ELR (cell line): Measurements from ENCODE around the gene ANKRD10.
"Not testable (repeated sequence)": the region's sequence is repeated elsewhere in the genome, so short reads cannot be mapped to it uniquely, and the experiment has no call there.

Experiments used
- DNase-seq: peaks from one replicate; pipeline ENCODE4 v3.0.0-alpha.2; 2015; ENCODE audit warnings: low read depth

The ANKRD10 gene

DNA sequence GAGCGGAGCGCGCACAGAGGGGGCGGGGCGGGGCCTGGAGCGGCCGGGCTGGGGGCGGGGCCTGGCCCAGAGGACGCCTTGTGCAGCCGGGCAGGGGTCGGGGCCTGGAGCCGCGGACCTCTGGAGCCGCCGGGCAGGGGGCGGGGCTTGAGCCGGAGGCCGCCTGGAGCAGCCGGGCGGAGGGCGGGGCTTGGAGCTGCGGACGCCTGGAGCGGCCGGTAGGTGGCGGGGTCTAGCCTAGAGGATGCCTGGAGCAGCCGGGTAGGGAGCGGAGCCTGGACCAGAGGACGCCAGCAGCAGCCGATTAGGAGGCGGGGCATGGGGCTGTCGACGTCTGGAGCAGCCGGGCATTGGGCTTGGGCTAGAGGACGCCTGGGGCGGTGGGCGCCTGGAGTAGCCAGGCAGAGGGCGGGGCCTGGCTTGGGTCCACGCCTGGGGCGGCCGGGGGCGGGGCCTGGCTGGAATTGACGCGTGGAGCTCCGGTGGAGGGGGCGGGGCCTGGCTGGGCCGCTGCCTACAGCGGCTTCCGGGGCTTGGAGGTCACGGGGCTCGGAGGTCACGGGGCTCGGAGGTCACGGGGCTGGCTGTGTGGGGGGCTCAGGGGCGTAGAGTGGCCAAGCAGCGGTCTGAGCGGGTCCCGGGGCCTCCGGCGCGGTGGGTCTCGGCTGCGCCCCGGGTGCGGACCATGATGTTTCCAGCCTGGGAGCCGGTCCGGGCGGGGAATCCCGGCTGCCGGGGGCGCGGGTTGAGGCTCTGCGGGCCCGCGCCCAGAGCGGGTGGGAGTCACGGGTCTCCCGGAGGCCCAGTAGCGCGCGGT lies at the start of gene ANKRD10:
Gene ANKRD10, minus strand, starts transcription at position 13 of the 817 bp plus-strand sequence. CDS start 135 bp downstream, outside the sequence.
- peak; percentile 98 for DNase-seq

DNA sequence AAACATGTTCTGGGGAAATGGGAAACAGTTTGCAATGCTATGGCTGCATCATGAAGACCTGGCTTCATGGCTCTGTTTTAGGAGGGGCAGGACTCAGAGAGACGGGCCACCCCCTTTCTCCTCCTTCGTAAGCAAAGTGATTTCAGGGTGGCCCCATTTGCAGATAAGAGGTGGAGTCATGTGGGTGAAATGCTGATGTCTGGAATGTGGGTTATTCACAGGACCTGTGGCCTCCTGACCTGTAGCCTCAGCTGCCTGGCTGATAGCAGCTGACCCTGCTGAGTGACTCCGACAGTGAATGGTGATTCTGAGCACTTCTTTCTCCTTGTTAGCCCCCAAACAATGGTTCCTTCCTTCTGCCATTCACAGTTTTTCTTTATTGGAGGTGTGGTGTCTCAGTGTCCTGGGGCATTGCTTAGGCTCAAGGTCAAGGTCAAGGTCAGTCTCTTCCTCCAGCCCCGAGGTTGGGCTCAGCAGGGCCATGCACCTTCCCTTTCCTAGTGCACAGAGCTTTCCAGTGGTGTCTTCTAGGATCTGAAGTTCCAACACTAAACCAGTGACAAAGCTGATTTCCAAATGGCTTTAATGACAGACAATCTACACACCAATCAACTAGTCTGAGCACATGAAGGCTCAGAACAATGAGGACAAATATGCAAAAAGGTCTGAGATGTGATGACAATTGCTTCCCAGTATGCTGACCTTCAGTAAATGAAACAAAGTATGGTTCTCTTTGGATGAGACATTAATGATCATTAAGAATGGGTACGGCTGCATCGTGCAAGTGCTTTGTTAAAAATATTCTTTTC lies 49.6 kb upstream of the ANKRD10 start:
- no peak for DNase-seq

DNA sequence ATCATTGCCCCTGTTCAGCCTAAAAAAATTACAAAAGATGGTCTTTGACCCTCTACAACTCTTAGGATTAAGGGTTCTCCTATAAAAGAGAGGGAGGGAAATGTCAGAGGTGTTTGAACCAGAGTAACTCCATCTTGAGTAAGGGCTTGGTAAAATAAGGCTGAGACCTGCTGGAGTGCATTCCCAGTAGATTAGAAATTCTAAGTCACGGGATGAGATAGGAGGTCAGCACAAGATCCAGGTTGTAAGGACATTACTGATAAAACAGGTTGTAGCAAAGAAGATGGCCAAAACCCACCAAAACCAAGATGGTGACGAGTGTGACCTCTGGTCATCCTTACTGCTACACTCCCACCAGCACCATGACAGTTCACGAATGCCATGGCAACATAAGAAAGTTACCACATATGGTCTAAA lies 48.7 kb upstream of the ANKRD10 start:
- no peak for DNase-seq

DNA sequence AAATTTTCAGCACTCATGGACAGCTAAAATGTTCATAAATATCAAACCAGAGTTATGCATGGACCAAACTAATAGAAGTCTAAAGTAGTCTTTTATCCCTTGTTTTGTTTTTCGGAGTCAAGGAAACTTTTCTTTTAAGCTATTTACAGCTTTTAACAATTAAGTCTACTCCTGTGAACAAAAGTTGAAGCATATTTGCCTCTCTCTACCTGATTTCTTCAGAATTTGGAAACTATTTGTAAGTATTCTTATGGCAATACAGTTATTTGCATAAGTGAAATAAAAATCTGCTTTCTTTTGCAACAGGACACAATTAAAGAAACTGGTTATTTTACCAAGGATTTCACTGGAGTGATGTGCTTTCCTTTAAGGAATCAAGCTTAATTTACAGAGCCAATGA lies 47.1 kb upstream of the ANKRD10 start:
- no peak for DNase-seq

DNA sequence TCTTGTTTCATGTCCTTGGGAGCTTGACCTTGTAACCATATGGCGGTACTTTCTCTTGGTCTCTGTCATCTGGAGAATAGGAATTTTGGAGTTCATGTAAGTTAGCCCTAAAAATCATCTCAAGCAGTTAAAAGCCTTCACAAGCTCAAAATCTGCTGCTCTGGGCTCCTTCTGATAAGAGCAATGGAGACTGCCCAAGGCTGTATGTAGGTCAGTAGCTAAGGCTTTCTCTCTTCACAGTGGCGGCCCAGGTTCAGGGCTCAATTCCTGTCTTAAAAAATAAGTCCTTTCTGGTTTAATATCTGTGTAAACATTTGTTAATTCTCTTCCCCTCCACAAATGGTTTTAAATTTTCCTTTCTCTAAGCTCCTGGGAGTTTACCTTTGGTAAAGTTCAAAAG lies 45.3 kb upstream of the ANKRD10 start:
- no peak for DNase-seq

DNA sequence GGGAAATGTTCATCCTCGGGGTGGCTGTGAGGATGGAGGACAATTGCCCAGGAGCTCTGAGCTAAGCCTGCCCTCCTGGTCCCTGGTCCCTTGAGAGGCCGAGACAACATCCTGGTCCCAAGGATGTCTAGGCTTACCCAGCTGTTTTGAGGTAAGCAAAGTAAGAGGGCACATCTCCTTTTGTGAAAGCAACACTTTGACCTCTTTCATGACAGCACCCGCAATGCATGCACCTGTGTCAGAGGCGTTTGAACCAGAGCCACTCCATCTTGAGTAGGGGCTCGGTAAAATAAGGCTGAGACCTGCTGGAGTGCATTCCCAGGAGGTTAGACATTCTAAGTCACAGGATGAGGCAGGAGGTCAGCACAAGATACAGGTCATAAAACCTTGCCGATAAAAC lies 43.1 kb upstream of the ANKRD10 start:
- DNase-seq = no peak

DNA sequence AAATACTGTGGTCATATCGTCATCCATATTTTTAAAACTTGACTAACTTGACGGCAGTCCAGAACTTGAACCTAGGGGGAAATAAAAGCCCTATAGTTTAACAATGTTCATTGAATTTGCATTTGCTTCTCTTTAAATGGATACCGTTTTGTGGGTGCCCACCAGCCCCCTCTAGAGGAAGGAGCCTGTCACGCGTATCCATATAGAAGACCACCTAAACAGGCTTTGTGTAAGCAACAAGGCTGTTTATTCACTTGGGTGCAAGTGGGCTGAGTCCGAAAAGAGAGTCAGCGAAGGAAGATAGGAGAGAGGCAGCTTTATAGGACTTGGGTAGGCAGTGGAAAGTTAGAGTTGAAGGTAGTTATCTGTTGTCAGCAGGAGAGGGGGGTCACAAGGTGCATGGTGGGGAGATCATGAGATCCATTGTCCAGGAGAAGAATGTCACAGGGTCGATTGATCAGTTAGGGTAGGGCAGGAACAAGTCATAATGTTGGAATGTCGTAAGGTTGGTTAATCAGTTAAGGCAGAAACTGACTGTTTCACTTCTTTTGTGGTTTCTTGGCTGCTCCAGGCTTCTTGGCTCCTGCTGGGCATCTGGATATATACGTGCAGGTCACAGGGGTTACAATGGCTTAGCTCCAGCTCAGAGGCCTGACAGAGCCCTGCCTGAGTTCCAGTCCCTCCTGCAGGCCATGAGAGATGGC lies 42.5 kb upstream of the ANKRD10 start:
- DNase-seq = peak; percentile 60

DNA sequence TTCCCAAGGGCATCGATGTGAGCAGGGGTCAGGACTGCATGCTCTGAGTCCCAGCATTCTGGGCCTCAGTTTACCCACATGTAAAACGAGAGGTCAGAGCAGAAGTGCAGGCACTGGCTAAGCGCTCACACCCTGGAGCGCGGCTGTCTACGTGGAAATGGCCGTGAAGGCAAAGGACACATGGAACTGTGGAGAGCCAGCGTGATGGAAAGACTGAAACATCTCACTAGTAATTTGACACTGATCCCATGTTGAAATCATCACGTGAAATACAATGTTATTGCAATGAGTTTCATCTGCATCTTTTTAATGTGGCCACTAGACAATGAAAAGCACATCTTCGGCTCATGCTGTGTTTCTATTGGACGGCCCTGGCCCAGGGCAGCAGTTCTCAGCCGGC lies 41.3 kb upstream of the ANKRD10 start:
- not testable (repeated sequence) for DNase-seq

DNA sequence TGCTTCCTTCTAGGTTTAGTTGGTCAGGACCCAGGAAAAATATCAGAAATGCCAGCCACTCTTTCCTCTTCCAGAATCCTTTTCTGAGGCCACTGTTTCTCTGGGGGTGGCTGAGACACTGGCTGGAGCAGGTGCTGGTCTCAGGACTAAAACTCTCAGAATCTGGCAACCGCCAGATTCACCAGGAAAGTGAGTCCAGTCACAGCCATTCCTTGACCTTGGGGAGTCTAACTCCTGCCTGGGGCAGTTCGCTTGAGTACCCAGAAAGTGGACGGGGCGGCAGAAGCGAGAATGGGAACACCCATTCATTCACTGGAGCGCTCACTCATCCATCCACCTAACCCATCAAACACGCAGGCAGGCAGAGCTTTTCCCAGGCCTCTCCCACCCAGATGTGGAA lies 40.7 kb upstream of the ANKRD10 start:
- not testable (repeated sequence) for DNase-seq

DNA sequence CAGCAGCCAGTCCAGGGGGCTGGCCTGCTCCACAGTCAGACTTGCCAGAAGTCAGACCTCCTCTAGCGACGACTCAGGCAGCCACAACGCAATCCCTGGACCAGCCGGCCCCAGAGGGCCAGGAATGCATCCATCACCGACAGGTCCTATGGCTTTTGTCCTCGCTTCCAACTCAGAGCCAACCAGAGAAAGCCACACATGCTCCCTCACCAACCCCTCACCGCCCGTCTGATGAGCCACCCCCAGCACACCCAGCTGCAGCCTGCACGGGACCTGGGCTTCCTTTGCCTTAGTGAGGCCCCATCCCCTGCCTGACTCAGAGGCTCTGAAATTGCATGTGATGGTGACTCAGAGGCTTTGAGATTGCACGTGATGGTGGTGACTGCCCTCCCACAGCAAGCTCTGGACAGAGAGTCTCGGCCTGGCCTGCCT lies 40.2 kb upstream of the ANKRD10 start:
- DNase-seq = peak; percentile 97

DNA sequence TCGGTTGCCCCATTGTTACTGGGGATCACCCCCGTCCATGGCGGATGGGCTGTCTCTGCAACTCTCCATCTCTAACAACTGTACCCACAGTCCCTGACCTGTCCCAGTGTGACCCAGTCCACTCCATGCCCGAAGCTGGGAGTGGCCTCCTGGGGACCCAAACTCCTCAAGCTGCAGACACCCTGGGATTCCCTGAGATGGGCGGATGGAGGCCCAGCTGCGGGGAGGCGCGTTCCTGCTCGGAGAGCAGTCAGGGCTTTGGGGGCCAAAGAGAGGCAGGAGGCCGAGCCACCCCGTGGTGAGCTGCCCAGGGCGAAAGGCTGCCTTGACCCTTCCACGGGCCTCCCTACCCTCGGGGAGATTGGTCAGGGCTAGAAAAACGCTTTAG lies 39.7 kb upstream of the ANKRD10 start:
- not testable (repeated sequence) for DNase-seq

DNA sequence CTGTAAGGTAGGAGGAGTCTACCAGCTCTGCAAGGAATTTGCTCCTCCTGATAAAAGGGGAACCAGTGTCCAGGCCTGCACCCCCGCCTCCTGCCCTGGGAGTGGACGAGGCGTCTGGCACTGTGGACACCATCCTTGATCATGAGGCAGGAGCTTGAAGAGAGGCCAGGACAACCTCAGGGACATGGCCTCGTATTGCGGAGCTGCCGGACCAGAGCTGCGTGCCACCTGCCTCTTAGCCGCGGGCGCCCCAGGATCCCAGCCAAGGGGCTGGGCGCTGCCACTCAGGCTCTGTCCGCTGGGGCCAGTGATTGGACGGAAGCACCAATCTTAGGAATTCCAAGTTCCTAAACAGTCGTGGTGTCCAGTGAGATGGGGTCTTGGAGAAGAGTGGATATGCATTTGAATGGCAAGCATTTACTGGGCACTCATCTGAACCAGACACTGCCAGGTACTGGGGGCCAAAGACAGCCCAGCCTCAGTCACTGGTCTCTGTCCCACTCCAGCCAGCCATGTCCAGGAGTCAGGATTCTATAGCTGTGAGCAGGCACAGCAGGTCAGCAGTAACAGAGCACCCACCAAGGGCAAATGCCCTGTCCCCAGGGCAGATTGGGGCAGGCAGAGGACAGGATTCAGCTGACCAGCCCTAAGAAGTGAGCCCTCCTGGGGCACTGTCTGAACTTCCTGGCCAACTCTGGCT lies 39.1 kb upstream of the ANKRD10 start:
- DNase-seq = no peak

DNA sequence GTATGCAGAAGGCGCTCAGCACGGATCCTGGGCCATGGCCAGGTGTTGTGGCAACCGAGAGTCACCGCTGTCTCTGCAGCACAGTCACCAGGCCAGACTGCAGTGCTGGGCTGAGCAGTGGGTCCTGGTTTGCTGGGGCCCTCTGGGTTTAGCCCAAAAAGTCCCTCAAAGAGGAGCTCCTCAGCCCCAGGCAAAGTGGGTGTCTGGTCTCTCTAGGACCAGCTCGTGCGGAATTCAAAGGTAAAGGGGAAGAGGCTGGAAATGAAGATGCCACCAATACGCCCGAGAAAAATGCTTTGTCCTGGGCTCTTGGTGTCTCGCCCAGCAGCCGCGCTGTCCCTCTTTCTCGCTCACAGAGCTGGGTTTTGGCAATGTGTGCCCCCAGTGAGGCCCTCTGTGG lies 38.5 kb upstream of the ANKRD10 start:
- no peak for DNase-seq

DNA sequence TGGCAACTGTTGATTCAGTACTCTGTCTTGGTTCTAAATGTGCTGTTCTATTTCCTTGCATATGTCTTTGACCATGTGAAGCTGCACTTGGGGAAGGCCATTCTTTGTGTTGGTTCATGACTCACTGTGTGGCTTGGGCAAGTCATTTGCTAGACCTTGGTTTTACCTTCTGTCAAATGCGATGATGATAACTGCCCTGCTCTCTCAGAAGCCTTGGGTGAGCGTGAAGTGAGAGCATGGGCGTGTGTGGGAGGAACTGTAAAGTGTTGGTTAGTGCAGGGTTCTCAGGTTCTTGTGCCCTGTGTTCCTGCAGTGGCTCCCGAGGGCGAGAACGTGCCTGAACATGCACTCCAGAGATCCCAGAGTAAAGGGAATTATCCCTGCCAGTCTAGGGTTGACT lies 37.3 kb upstream of the ANKRD10 start:
- not testable (repeated sequence) for DNase-seq

DNA sequence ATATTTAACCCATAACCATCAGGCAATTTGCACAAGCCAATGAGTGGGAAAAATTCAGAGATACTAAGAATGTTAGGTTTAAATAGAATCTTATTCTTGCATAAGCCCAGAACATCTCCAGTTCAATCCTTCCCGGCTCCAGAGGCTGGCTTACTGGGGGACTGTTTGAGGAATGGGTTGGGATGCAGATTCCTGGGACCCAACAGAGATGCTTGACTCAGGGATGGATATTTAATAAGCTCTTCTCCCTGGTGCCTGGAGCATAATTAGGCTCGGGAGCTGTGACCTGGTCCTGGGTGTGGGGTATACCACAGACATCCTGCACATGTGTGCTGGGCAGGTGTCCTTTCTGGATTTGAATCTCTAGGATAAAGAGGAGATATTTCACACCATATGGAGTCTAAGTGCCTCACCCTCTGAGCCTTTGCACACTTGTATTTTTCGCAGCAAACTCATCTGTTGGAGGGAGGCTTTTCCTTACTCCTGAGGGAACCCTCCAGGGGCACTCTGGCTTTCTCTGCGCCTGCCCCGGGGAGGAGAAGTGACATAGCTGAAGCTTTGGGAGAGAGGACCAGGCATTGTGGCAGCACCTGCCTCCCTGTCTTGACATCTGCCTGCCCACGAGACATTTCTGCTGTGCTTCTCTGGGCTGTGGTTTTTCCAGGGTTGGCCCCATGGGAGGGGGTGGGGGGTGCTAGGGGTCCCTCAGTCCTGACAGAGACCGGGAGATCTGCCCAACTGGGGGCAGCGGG lies 36.1 kb upstream of the ANKRD10 start:
- no peak for DNase-seq

DNA sequence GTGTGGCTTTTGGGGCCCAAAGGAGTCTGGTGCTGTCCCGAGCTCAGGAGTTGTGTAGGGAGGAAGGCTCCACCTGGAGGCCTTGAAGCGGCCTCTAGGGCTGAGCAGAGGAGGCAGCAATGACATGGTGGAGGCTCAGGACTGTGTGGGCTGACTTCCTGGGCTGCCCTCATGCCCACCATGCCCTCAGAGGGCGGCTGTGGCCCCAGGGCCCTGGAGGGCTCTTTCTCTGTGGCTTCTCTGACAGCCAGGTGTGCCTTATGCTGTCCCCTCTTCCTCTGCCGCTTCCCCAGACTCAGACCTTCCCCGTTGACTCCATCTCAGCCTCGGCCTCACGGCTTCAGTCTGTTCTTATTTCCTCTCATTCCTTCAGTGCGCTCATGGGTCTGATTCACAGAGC lies 35.5 kb upstream of the ANKRD10 start:
- DNase-seq = no peak

DNA sequence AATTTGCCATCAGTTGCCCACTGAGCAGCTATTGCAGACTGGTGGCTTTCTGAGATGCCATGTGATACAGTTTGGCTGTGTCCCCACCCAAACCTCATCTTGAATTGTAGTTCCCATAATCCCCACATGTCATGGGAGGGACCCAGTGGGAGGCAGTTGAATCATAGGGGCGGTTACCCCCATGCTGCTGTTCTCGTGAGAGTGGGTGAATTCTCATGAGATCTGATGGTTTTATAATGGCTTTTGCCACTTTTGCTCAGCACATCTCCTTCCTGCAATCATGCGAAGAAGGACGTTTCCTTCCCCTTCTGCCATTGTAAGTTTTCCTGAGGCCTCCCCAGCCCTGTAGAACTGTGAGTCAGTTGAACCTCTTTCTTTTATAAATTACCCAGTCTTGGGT lies 34.8 kb upstream of the ANKRD10 start:
- no peak for DNase-seq

DNA sequence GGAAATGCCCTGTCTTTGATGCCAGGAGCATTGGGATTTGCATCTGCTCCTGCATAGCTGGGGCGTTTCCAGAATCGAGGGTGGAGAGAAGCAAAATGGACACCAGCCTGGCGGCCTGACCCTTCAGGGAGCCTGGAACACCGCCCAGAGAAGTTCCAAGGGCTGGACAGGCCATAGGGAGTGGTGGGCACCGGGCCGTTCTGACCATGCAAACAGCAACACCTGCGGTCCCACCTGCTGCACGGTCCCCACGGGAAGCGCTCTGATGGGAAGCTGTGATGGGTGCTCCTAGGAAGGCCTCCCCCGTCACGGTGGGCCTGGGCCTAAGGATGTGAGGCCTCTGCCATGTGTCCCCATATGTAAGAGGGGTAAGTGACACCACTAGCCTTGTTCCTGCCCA lies 34.2 kb upstream of the ANKRD10 start:
- no peak for DNase-seq

DNA sequence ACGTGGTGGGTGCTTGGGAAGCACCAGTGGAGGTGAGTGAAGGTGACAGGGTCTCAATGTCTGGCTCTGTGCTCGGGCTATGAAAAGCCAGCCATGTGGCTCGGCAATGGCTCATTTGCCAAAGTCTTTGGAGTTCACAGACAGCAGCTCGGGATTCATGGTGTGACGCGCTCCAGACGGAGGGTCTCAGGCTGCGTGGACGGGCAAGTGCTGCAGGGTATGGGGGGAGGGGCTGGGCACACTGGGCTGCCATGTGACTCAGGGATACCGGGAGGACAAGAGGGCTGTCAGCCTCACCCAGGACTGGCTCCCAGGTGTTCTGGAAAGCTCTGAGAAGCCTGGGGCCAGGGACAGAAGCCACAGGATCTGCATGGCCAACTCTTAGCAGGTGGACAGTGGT lies 32.5 kb upstream of the ANKRD10 start:
- not testable (repeated sequence) for DNase-seq

DNA sequence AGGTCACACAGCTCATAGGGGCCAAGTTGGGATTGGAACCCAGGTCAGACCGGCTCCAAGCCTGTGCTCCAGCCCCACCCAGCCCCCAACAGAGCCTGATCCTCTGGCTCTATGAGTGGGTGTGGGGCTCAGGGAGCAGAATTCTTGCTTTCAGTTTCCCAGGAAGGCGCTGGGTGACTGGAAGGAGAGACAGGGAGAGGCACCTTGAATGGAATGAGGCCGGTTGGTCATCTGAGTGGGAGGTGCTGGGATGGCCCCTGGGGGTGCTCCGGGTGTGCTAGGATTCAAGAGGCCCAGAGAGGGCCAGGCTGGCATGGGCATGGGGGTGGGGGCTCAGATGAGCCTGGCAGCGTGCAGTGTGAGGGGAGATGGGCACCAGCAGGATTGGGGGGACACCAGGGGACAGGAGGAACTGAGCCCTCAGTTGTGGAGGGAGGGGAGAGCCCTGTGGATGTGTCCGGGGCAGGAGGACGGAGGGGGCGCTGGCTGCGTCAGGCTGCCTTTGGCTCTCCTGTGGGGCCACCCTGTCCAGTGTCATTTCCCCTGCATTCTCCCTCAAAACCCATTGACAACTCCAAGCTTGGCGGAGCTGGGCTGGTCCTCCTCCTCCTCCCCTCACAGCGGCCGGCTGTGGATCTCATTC lies 31.2 kb upstream of the ANKRD10 start:
- no peak for DNase-seq
